Measurements from ENCODE around the gene TMA7. TPM values are rescaled to one million over a fixed set of nuclear protein-coding genes. Genes with fewer than 3 reads are reported as not detected.

TMA7 gene
- total and polyA plus RNA-seq, 10 of the 15 experiments (the other 5 are each of a cell fraction or from before 2014, with no cell fraction given), result 319 to 1,760 (median 752) TPM

- peak; percentile 11 for ATAC-seq
- no peak for DNase-seq (ENCODE audit: low read depth, low spot score)
- peaks cover 41% of the 10 kb centered on the region for H3K79me2 ChIP-seq (ENCODE audit: control insufficient read depth, insufficient read depth, low read length)
- peak overlapping the region; percentile 81 for H3K4me2 ChIP-seq (ENCODE audit: control insufficient read depth, insufficient read depth)
- ChIA-PET CTCF (interaction anchor here (1.0 to 12.5 kb wide), 7 partner anchors 10 to 200 kb away, joined by 3 to 757 read pairs (median 11); partner anchors contain the start of genes PFKFB4 and ZNF589), SMC1A (ENCODE audit: uncharacterized antibody, unreplicated experiment) (interaction anchor here (0.6 to 11.5 kb wide), 9 partner anchors 20 to 247 kb away, joined by 3 to 287 read pairs (median 4); a partner anchor contains a TSS), POLR2A (interaction anchor here (1.4 to 2.6 kb wide), 9 partner anchors 8 to 252 kb away, joined by 3 to 11 read pairs (median 7); partner anchors contain the start of genes CDC25A and PFKFB4), RAD21 (ENCODE audit: unreplicated experiment) (interaction anchor here (1.3 to 3.3 kb wide), 8 partner anchors 12 to 223 kb away, joined by 3 to 20 read pairs (median 6); partner anchors contain the start of genes NME6 and PFKFB4)
- no peaks in the 10 kb centered on the region for H3K9me3 ChIP-seq (replicated peaks; ENCODE audit: control insufficient read depth, insufficient read depth, low read length)
- peak overlapping the region; percentile 86 for H3K27ac ChIP-seq (ENCODE audit: control insufficient read depth, insufficient read depth)
- peak overlapping the region; percentile 96 for H3K9ac ChIP-seq (ENCODE audit: control insufficient read depth, insufficient read depth, low read length)
- H3K36me3 ChIP-seq (ENCODE audit: control insufficient read depth in 2 of 2, insufficient read depth in 2 of 2, low read length in 1 of 2), result peaks cover 0 to 3% of the 10 kb centered on the region in 2 experiments; a peak in 3 of 4 replicates
- intact Hi-C loops (cut with micrococcal nuclease; ENCODE audit: unreplicated experiment) (no loop called here), in situ Hi-C loops (cut with MboI) (no loop called here)
- no peaks in the 10 kb centered on the region for H3K27me3 ChIP-seq (replicated peaks in 1 of 2; ENCODE audit: control insufficient read depth in 2 of 2, insufficient read depth in 2 of 2, low read length in 1 of 2)
- peaks cover 19% of the 10 kb centered on the region for H3K4me1 ChIP-seq (ENCODE audit: control insufficient read depth, insufficient read depth, low read length)
- WGBS (ENCODE audit: insufficient coverage, insufficient replicate concordance, low lambda C conversion rate, missing lambda C conversion rate), result under 1% methylated on average over 21 of the region's 21 CpGs
- BruUV-seq (replicated peaks), result TSS peak; percentile 85
- H2AFZ ChIP-seq (ENCODE audit: control insufficient read depth, low read depth, low read length), result no peak overlapping the region
- no peak for FAIRE-seq
- H3K4me3 ChIP-seq, result peak overlapping the region; percentile 89
- no peaks in the 10 kb centered on the region for H4K20me1 ChIP-seq (ENCODE audit: control insufficient read depth, insufficient read depth)
- 0 out of 2 replicates have a peak, but pooled peaks have one; percentile 0 for TF ChIP-seq LARP7 (IDR thresholded peaks at IDR 0.05)
- 0 out of 2 replicates have a peak, but pooled peaks have one; percentile 6 for TF ChIP-seq CBFB (IDR thresholded peaks at IDR 0.05; ENCODE audit: low read depth)
- TF ChIP-seq BCL3 (IDR thresholded peaks at IDR 0.05; ENCODE audit: borderline replicate concordance, insufficient read depth, low read depth, low read length, poor library complexity, severe bottlenecking), result no peak
Observed at GRCh38 chr3:48440590-48440958, 517 bp downstream of the TMA7 start.

GRCh38 chr3:48441940-48442339, 1.9 kb downstream of the TMA7 start:
- H3K9me3 ChIP-seq (replicated peaks; ENCODE audit: control insufficient read depth, insufficient read depth, low read length), result no peaks in the 10 kb centered on the region
- no peaks in the 10 kb centered on the region for H3K27me3 ChIP-seq (replicated peaks in 1 of 2; ENCODE audit: control insufficient read depth in 2 of 2, insufficient read depth in 2 of 2, low read length in 1 of 2)
- in situ Hi-C loops (cut with MboI) (no loop called here), intact Hi-C loops (cut with micrococcal nuclease; ENCODE audit: unreplicated experiment) (no loop called here)
- peaks cover 49% of the 10 kb centered on the region for H3K79me2 ChIP-seq (ENCODE audit: control insufficient read depth, insufficient read depth, low read length)
- ATAC-seq, result no peak
- H3K4me3 ChIP-seq, result peak overlapping the region; percentile 89
- BruUV-seq (replicated peaks), result no TSS peak
- no peak overlapping the region for H3K27ac ChIP-seq (ENCODE audit: control insufficient read depth, insufficient read depth)
- SMC1A ChIA-PET (ENCODE audit: uncharacterized antibody, unreplicated experiment), result interaction anchor here (11.5 kb wide), 1 partner anchor 40 kb away, joined by 287 read pairs; no protein-coding TSS in a partner anchor
- CTCF ChIA-PET, result interaction anchor here (0.5 to 12.5 kb wide), 4 partner anchors 33 to 112 kb away, joined by 3 to 757 read pairs (median 121); partner anchors contain the start of gene PFKFB4
- peaks cover 24% of the 10 kb centered on the region for H3K4me1 ChIP-seq (ENCODE audit: control insufficient read depth, insufficient read depth, low read length)
- no peak for FAIRE-seq
- H2AFZ ChIP-seq (ENCODE audit: control insufficient read depth, low read depth, low read length), result no peak overlapping the region
- DNase-seq (ENCODE audit: low read depth, low spot score), result no peak
- 66% methylated on average over 6 of the region's 6 CpGs for WGBS (ENCODE audit: insufficient coverage, insufficient replicate concordance, low lambda C conversion rate, missing lambda C conversion rate)
- POLR2A ChIA-PET, result interaction anchor here (0.5 to 1.3 kb wide), 4 partner anchors 12 to 455 kb away, joined by 3 to 7 read pairs (median 6); no protein-coding TSS in a partner anchor
- RAD21 ChIA-PET (ENCODE audit: unreplicated experiment), result interaction anchor here (3.3 kb wide), 1 partner anchor 115 kb away, joined by 20 read pairs; the partner anchor contains the start of gene PFKFB4
- H3K4me2 ChIP-seq (ENCODE audit: control insufficient read depth, insufficient read depth), result peak overlapping the region; percentile 81
- TF ChIP-seq POLR2A (IDR thresholded peaks at IDR 0.05; ENCODE audit: low read depth, low read length) (0 out of 2 replicates have a peak, but pooled peaks have one; percentile 25), KAT2A (conservative IDR thresholded peaks at IDR 0.05; ENCODE audit: control insufficient read depth, low read depth, low read length) (no peak)
- H3K9ac ChIP-seq (ENCODE audit: control insufficient read depth, insufficient read depth, low read length), result no peak overlapping the region; the same call in 1 of the 2 replicates
- H3K36me3 ChIP-seq (ENCODE audit: control insufficient read depth in 2 of 2, insufficient read depth in 2 of 2, low read length in 1 of 2), result peaks cover 0 to 3% of the 10 kb centered on the region in 2 experiments; a peak in 3 of 4 replicates
- H4K20me1 ChIP-seq (ENCODE audit: control insufficient read depth, insufficient read depth), result no peaks in the 10 kb centered on the region

Measured in GM12878 (cell line).